Measurements from ENCODE around the gene MYH9.

- TF ChIP-seq, protein P1, sequence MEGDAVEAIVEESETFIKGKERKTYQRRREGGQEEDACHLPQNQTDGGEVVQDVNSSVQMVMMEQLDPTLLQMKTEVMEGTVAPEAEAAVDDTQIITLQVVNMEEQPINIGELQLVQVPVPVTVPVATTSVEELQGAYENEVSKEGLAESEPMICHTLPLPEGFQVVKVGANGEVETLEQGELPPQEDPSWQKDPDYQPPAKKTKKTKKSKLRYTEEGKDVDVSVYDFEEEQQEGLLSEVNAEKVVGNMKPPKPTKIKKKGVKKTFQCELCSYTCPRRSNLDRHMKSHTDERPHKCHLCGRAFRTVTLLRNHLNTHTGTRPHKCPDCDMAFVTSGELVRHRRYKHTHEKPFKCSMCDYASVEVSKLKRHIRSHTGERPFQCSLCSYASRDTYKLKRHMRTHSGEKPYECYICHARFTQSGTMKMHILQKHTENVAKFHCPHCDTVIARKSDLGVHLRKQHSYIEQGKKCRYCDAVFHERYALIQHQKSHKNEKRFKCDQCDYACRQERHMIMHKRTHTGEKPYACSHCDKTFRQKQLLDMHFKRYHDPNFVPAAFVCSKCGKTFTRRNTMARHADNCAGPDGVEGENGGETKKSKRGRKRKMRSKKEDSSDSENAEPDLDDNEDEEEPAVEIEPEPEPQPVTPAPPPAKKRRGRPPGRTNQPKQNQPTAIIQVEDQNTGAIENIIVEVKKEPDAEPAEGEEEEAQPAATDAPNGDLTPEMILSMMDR (IDR thresholded peaks at IDR 0.05): no peak
- TF ChIP-seq EP300 (IDR thresholded peaks at IDR 0.05): no peak
Observed at GRCh38 chr22:36405671-36406538, 18.1 kb upstream of the MYH9 start.
